PFSK-1 (cell line): ENCODE measurements around the gene EIPR1.

Source experiments
- FOXP2 ChIP-seq: optimal IDR thresholded peaks from 2 replicates; pipeline ENCODE3; 2011; ENCODE audit warnings: borderline replicate concordance, control low read depth, inconsistent platforms; ENCODE audit not compliant: insufficient read depth; ENCODE audit errors: extremely low read length, extremely low read depth
- POLR2AphosphoS5 ChIP-seq: IDR thresholded peaks from 2 replicates; pipeline ENCODE4 v1.6.1; 2012; ENCODE audit warnings: low read depth, mild to moderate bottlenecking, control low read depth, low read length, moderate library complexity
- SIN3A ChIP-seq: IDR thresholded peaks from 2 replicates; pipeline ENCODE4 v1.6.1; 2012; ENCODE audit warnings: mild to moderate bottlenecking, low read length, moderate library complexity, borderline replicate concordance; ENCODE audit not compliant: insufficient read depth
- TAF1 ChIP-seq: IDR thresholded peaks from 2 replicates; pipeline ENCODE4 v1.6.1; 2012; ENCODE audit warnings: low read length, control low read depth, borderline replicate concordance; ENCODE audit not compliant: insufficient read depth
- TF ChIP-seq, protein P1 (sequence below), 2 experiments: IDR thresholded peaks; 2 replicates each; pipeline versions ENCODE4 v1.6.1 to v1.8.0; 2011 to 2012; ENCODE audit warnings: low read depth in 2 of 2, low read length in 2 of 2, control low read depth in 1 of 2, inconsistent platforms in 1 of 2, mild to moderate bottlenecking in 1 of 2, moderate library complexity in 1 of 2; ENCODE audit not compliant: insufficient read depth in 1 of 2

EIPR1 gene

GRCh38 chr2:3379339-3379646, 1.7 kb upstream of the EIPR1 start:
- TF ChIP-seq FOXP2 = no peak
- TF ChIP-seq, protein P1, sequence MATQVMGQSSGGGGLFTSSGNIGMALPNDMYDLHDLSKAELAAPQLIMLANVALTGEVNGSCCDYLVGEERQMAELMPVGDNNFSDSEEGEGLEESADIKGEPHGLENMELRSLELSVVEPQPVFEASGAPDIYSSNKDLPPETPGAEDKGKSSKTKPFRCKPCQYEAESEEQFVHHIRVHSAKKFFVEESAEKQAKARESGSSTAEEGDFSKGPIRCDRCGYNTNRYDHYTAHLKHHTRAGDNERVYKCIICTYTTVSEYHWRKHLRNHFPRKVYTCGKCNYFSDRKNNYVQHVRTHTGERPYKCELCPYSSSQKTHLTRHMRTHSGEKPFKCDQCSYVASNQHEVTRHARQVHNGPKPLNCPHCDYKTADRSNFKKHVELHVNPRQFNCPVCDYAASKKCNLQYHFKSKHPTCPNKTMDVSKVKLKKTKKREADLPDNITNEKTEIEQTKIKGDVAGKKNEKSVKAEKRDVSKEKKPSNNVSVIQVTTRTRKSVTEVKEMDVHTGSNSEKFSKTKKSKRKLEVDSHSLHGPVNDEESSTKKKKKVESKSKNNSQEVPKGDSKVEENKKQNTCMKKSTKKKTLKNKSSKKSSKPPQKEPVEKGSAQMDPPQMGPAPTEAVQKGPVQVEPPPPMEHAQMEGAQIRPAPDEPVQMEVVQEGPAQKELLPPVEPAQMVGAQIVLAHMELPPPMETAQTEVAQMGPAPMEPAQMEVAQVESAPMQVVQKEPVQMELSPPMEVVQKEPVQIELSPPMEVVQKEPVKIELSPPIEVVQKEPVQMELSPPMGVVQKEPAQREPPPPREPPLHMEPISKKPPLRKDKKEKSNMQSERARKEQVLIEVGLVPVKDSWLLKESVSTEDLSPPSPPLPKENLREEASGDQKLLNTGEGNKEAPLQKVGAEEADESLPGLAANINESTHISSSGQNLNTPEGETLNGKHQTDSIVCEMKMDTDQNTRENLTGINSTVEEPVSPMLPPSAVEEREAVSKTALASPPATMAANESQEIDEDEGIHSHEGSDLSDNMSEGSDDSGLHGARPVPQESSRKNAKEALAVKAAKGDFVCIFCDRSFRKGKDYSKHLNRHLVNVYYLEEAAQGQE (IDR thresholded peaks at IDR 0.05; ENCODE audit: insufficient read depth in 1 of 2, low read depth in 2 of 2, low read length in 2 of 2) = 0 out of 4 replicates have a peak, but pooled peaks of 1 of the 2 experiments have one; percentile 5

DNA sequence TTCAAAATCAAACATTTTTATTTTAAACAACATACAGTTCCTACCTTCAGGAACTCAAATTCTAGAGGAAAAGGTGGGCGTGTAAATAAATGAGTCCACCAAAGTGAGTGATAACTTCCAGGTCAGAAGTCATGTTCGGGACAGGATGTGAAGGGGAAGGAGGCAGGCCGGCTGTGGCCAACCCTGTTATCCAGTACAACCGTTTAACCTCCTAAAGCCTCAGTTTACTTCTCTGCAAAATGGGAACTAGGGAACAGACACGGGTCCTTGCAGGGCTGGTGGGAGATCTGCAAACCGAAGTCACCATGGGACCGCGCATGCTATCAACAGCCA, 373 bp downstream of the EIPR1 start:
- no peak for TF ChIP-seq SIN3A
- TF ChIP-seq TAF1 = no peak; the same call in 1 of the 2 replicates
- TF ChIP-seq FOXP2 = no peak
- TF ChIP-seq, protein P1 (IDR thresholded peaks at IDR 0.05; ENCODE audit: insufficient read depth in 1 of 2, low read depth in 2 of 2, low read length in 2 of 2) = no peak
- no peak for TF ChIP-seq POLR2AphosphoS5

DNA sequence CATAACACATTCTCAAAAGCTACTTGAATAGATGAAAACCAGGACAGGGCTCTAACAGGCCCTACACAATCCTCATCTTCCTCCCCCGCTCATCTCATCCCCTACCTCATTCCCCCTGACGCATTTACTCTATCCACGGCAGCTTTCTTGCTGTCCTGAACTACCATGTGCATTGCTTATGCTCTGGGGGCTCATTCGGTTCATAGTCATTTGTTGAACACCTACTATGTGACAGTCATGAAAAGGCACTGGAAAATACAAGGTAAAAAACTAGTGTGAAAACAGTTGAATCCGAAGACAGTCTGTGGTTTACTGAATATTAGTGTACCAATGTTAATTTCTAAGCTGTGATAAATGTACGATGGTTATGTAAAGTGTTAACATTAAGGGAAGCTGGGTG, 797 bp downstream of the EIPR1 start:
- TF ChIP-seq SIN3A (no peak), POLR2AphosphoS5 (no peak)
- TF ChIP-seq, protein P1 (IDR thresholded peaks at IDR 0.05; ENCODE audit: insufficient read depth in 1 of 2, low read depth in 2 of 2, low read length in 2 of 2) = no peak

DNA sequence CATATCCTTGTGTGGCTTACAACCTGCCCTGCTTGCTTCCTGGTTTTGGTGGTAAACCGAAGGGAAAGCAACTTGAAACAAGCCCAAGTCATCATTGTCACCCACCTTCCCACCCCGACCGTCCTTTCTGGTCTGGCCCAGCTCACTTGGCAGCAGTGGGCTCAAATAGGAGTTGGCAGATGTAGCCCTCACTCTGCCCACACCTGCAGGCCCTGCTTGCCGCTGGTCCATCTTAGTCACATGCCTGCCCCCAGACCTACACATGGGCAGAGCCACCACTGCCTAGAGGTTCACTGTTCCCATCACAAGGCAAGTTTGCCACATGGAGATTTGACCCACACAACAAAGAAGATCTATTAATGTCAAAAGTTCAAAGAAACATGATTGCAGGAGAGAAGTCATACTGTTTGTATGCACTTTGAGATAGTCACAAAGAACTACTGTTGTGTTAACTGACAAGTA, 9.3 kb downstream of the EIPR1 start:
- no peak for TF ChIP-seq TAF1
- no peak for TF ChIP-seq FOXP2
- TF ChIP-seq POLR2AphosphoS5 = no peak
- TF ChIP-seq, protein P1 (IDR thresholded peaks at IDR 0.05; ENCODE audit: insufficient read depth in 1 of 2, low read depth in 2 of 2, low read length in 2 of 2) = no peak
- TF ChIP-seq SIN3A = no peak

DNA sequence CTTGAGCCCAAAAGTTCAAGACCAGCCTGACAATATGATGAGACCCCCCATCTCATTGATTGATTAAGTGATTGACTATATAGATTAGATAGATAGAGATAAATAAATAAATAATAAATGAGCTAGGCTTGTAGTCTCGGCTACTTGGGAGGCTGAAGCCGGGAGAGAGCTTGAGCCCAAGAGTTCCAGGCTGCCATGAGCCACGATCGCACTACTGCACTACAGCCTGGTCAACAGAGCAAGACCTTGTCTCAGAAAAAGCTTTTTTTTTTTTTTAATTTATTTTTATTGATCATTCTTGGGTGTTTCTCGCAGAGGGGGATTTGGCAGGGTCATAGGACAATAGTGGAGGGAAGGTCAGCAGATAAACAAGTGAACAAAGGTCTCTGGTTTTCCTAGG, 12.4 kb downstream of the EIPR1 start:
- TF ChIP-seq TAF1 (no peak), SIN3A (no peak), FOXP2 (no peak), POLR2AphosphoS5 (no peak)
- TF ChIP-seq, protein P1 (IDR thresholded peaks at IDR 0.05; ENCODE audit: insufficient read depth in 1 of 2, low read depth in 2 of 2, low read length in 2 of 2) = no peak
